ENCODE data around the gene KDELR1. TPM values are rescaled to one million over a fixed set of nuclear protein-coding genes. Genes with fewer than 3 reads are reported as not detected.

The KDELR1 gene
- total RNA-seq, 1 experiment from 2014 or later = 198 TPM

DNA sequence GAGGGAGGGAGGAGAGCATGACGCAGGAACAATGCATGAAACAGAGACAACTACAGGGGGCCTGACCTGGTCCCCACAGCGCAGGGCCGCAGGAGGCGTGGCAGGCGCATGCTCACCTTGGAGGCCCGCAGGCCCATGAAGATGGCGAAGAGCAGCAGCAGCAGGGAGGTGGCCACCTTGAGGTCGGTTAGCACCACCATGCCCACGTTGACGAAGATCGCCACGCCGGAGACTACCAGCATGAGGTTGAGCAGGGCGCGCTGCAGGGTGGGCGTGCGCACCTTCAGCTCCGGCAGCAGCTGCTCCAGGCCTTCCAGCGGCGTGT lies 49.0 kb downstream of the KDELR1 start:
- H2BK120ac ChIP-seq (ENCODE audit: low read depth, low read length, poor library complexity, severe bottlenecking) = no peak overlapping the region
- no peak overlapping the region for H3K56ac ChIP-seq (ENCODE audit: insufficient read length, low read depth, low read length)
- no peak overlapping the region for H2BK20ac ChIP-seq (ENCODE audit: low read depth, low read length, poor library complexity, severe bottlenecking)
- no peak overlapping the region for H2BK5ac ChIP-seq (ENCODE audit: insufficient read length, low read length)
- Mint-ChIP-seq H3K36me3 (ENCODE audit: insufficient read depth in 1 of 3, low read depth in 3 of 3) (peaks cover 0 to 4% (median 0%) of the 10 kb centered on the region in 3 experiments; a peak in 2 of 7 replicates), H3K4me1 (peaks cover 2 to 12% of the 10 kb centered on the region in 2 experiments; a peak in 3 of 4 replicates), H3K27me3 (ENCODE audit: low read depth) (no peaks in the 10 kb centered on the region; the same call in none of the 2 replicates), H3K4me3 (no peak overlapping the region), H3K27ac (no peak overlapping the region), H3K9me3 (no peaks in the 10 kb centered on the region)
- no peak for TF ChIP-seq CTCF (conservative IDR thresholded peaks at IDR 0.05)
- no peaks in the 10 kb centered on the region for H3K9me3 ChIP-seq (ENCODE audit: control insufficient read depth, low read depth, low read length)
- H3K4ac ChIP-seq (ENCODE audit: low read depth, low read length) = no peak overlapping the region
- H3K79me1 ChIP-seq (ENCODE audit: insufficient read depth, low read depth, low read length, poor library complexity, severe bottlenecking) = no peaks in the 10 kb centered on the region
- H3K14ac ChIP-seq (ENCODE audit: insufficient read depth, low read length) = no peak overlapping the region
- H4K91ac ChIP-seq (ENCODE audit: insufficient read length, low read depth, low read length) = no peak overlapping the region
- H3K18ac ChIP-seq (ENCODE audit: insufficient read length, low read depth, low read length) = no peak overlapping the region
- no peak overlapping the region for H4K8ac ChIP-seq (replicated peaks; ENCODE audit: insufficient read length, low read depth, low read length)
- H2BK15ac ChIP-seq (ENCODE audit: low read depth, low read length) = no peak overlapping the region
- no peaks in the 10 kb centered on the region for H4K20me1 ChIP-seq (ENCODE audit: control insufficient read depth, insufficient read depth, insufficient read length)
- H2AFZ ChIP-seq (ENCODE audit: low read length) = no peak overlapping the region
- no CpG with 5 or more reads among the region's 20 CpGs for WGBS (ENCODE audit: extremely low coverage, insufficient read length, low lambda C conversion rate)
- no peak overlapping the region for H3K4me2 ChIP-seq (ENCODE audit: insufficient read depth, insufficient read length, low read length)
- H3K9ac ChIP-seq (ENCODE audit: extremely low read depth, insufficient read length, low read length) = no peak overlapping the region
- H3K23ac ChIP-seq (ENCODE audit: insufficient read length, low read depth, low read length) = no peak overlapping the region
- no peak overlapping the region for H3T11ph ChIP-seq (ENCODE audit: low read length)
- no peak overlapping the region for H3K27ac ChIP-seq (ENCODE audit: insufficient read length, low read depth, low read length)
- no peaks in the 10 kb centered on the region for H3K23me2 ChIP-seq (ENCODE audit: insufficient read length, low read depth, low read length, poor library complexity, severe bottlenecking)
- DNase-seq = no peak
- H2BK12ac ChIP-seq (ENCODE audit: insufficient read length, low read depth, low read length) = no peak overlapping the region
- H3K79me2 ChIP-seq (ENCODE audit: insufficient read depth, low read length) = no peaks in the 10 kb centered on the region
- H3K27me3 ChIP-seq (ENCODE audit: insufficient read depth, low read length) = no peaks in the 10 kb centered on the region
- no peaks in the 10 kb centered on the region for H3K4me1 ChIP-seq (ENCODE audit: insufficient read depth, low read length)
- no peak overlapping the region for H4K5ac ChIP-seq (ENCODE audit: insufficient read length, low read depth, low read length)
- H2AK5ac ChIP-seq (ENCODE audit: insufficient read length, low read length) = no peak overlapping the region
